BLaER1 (cell line): Measurements from ENCODE around the gene UQCRH.

Source experiments
- H3K27ac ChIP-seq: shearing (Covaris generic); formaldehyde crosslinking; 2 replicates; pipeline ENCODE4 v1.8.1; 2022
- H3K27me3 ChIP-seq: shearing (Covaris generic); formaldehyde crosslinking; 2 replicates; pipeline ENCODE4 v1.8.1; 2022
- H3K36me3 ChIP-seq: shearing (Covaris generic); formaldehyde crosslinking; 2 replicates; pipeline ENCODE4 v1.8.1; 2022
- H3K4me1 ChIP-seq: shearing (Covaris generic); formaldehyde crosslinking; 2 replicates; pipeline ENCODE4 v1.8.1; 2022
- H3K4me2 ChIP-seq: shearing (Covaris generic); formaldehyde crosslinking; 2 replicates; pipeline ENCODE4 v1.8.1; 2022
- H3K4me3 ChIP-seq: shearing (Covaris generic); formaldehyde crosslinking; 2 replicates; pipeline ENCODE4 v1.8.1; 2022
- H3K9ac ChIP-seq: shearing (Covaris generic); formaldehyde crosslinking; 2 replicates; pipeline ENCODE4 v1.8.1; 2022
- H3K9me3 ChIP-seq: shearing (Covaris generic); formaldehyde crosslinking; 2 replicates; pipeline ENCODE4 v1.8.1; 2022
- H4K20me1 ChIP-seq: shearing (Covaris generic); formaldehyde crosslinking; 2 replicates; pipeline ENCODE4 v1.8.1; 2022
- Cebpa-rat ChIP-seq: shearing (Covaris generic); IDR thresholded peaks from 2 replicates; pipeline ENCODE4 v1.8.1; 2022

UQCRH gene

GRCh38 chr1:46278807-46279206 is 24.7 kb upstream of the UQCRH start:
- Histone ChIP-seq H3K36me3 (peaks cover 100% of the 10 kb centered on the region), H4K20me1 (peaks cover 22% of the 10 kb centered on the region), H3K9ac (no peak overlapping the region), H3K4me3 (no peak overlapping the region), H3K9me3 (no peaks in the 10 kb centered on the region), H3K4me1 (no peaks in the 10 kb centered on the region), H3K4me2 (no peak overlapping the region), H3K27me3 (no peaks in the 10 kb centered on the region), H3K27ac (no peak overlapping the region)
- no peak for TF ChIP-seq Cebpa-rat

GRCh38 chr1:46280092-46280491 is 23.4 kb upstream of the UQCRH start:
- H3K27me3 ChIP-seq: no peaks in the 10 kb centered on the region
- H3K9me3 ChIP-seq: no peaks in the 10 kb centered on the region
- H3K36me3 ChIP-seq: peaks cover 100% of the 10 kb centered on the region
- no peak overlapping the region for H3K9ac ChIP-seq
- H3K4me1 ChIP-seq: no peaks in the 10 kb centered on the region
- H4K20me1 ChIP-seq: peaks cover 35% of the 10 kb centered on the region
- no peak overlapping the region for H3K4me2 ChIP-seq
- H3K27ac ChIP-seq: no peak overlapping the region
- no peak for TF ChIP-seq Cebpa-rat
- H3K4me3 ChIP-seq: no peak overlapping the region

GRCh38 chr1:46281021-46281420 is 22.5 kb upstream of the UQCRH start:
- no peak overlapping the region for H3K4me2 ChIP-seq
- no peaks in the 10 kb centered on the region for H3K4me1 ChIP-seq
- H3K36me3 ChIP-seq: peaks cover 100% of the 10 kb centered on the region
- TF ChIP-seq Cebpa-rat: no peak
- no peak overlapping the region for H3K4me3 ChIP-seq
- no peak overlapping the region for H3K9ac ChIP-seq
- no peak overlapping the region for H3K27ac ChIP-seq
- H3K9me3 ChIP-seq: no peaks in the 10 kb centered on the region
- peaks cover 44% of the 10 kb centered on the region for H4K20me1 ChIP-seq
- H3K27me3 ChIP-seq: no peaks in the 10 kb centered on the region

GRCh38 chr1:46284058-46284457 is 19.4 kb upstream of the UQCRH start:
- no peaks in the 10 kb centered on the region for H3K4me1 ChIP-seq
- no peak overlapping the region for H3K27ac ChIP-seq
- H3K36me3 ChIP-seq: peaks cover 100% of the 10 kb centered on the region
- no peak for TF ChIP-seq Cebpa-rat
- H3K27me3 ChIP-seq: no peaks in the 10 kb centered on the region
- no peak overlapping the region for H3K4me2 ChIP-seq
- H3K4me3 ChIP-seq: no peak overlapping the region
- H4K20me1 ChIP-seq: peaks cover 60% of the 10 kb centered on the region
- H3K9ac ChIP-seq: no peak overlapping the region
- H3K9me3 ChIP-seq: no peaks in the 10 kb centered on the region

GRCh38 chr1:46284597-46285564 is 18.6 kb upstream of the UQCRH start:
- no peak overlapping the region for H3K9ac ChIP-seq
- H3K4me3 ChIP-seq: no peak overlapping the region
- H3K36me3 ChIP-seq: peaks cover 100% of the 10 kb centered on the region
- TF ChIP-seq Cebpa-rat: no peak
- H3K27me3 ChIP-seq: no peaks in the 10 kb centered on the region
- H3K9me3 ChIP-seq: no peaks in the 10 kb centered on the region
- no peak overlapping the region for H3K4me2 ChIP-seq
- no peaks in the 10 kb centered on the region for H3K4me1 ChIP-seq
- H4K20me1 ChIP-seq: peaks cover 56% of the 10 kb centered on the region
- H3K27ac ChIP-seq: no peak overlapping the region

- Histone ChIP-seq H3K9me3 (no peaks in the 10 kb centered on the region), H3K27ac (0 out of 2 replicates have a peak overlapping the region, but pooled peaks have one; percentile 26), H3K4me3 (no peak overlapping the region), H4K20me1 (peaks cover 46% of the 10 kb centered on the region), H3K4me1 (no peaks in the 10 kb centered on the region), H3K27me3 (no peaks in the 10 kb centered on the region), H3K9ac (no peak overlapping the region), H3K4me2 (no peak overlapping the region), H3K36me3 (peaks cover 98% of the 10 kb centered on the region)
- TF ChIP-seq Cebpa-rat: no peak
These were observed 17.6 kb upstream of the UQCRH start for GRCh38 chr1:46285730-46286477.

- Histone ChIP-seq H3K4me1 (no peaks in the 10 kb centered on the region), H3K27me3 (no peaks in the 10 kb centered on the region), H3K4me3 (no peak overlapping the region), H3K9ac (no peak overlapping the region), H3K27ac (no peak overlapping the region), H3K36me3 (peaks cover 95% of the 10 kb centered on the region), H4K20me1 (peaks cover 44% of the 10 kb centered on the region), H3K4me2 (no peak overlapping the region), H3K9me3 (no peaks in the 10 kb centered on the region)
- no peak for TF ChIP-seq Cebpa-rat
These were observed 14.9 kb upstream of the UQCRH start for GRCh38 chr1:46288485-46289133.

GRCh38 chr1:46289134-46289494 is 14.4 kb upstream of the UQCRH start:
- Histone ChIP-seq H3K9ac (no peak overlapping the region), H3K36me3 (peaks cover 95% of the 10 kb centered on the region)

GRCh38 chr1:46289976-46290375 is 13.5 kb upstream of the UQCRH start:
- no peak overlapping the region for H3K4me2 ChIP-seq
- TF ChIP-seq Cebpa-rat: no peak

More at GRCh38 chr1:46289134-46289494, 14.4 kb upstream of the UQCRH start:
- Histone ChIP-seq H3K9me3 (no peaks in the 10 kb centered on the region), H3K27ac (no peak overlapping the region), H3K4me3 (no peak overlapping the region), H3K27me3 (no peaks in the 10 kb centered on the region), H3K4me1 (no peaks in the 10 kb centered on the region), H4K20me1 (peaks cover 40% of the 10 kb centered on the region), H3K4me2 (no peak overlapping the region)
- no peak for TF ChIP-seq Cebpa-rat

More at GRCh38 chr1:46289976-46290375, 13.5 kb upstream of the UQCRH start:
- H3K4me3 ChIP-seq: no peak overlapping the region
- peaks cover 31% of the 10 kb centered on the region for H4K20me1 ChIP-seq
- H3K36me3 ChIP-seq: peaks cover 95% of the 10 kb centered on the region
- H3K4me1 ChIP-seq: no peaks in the 10 kb centered on the region
- H3K27me3 ChIP-seq: no peaks in the 10 kb centered on the region
- H3K9ac ChIP-seq: no peak overlapping the region
- no peak overlapping the region for H3K27ac ChIP-seq
- no peaks in the 10 kb centered on the region for H3K9me3 ChIP-seq
